GM12878 (cell line): ENCODE results near the gene SLC35E1. TPM values are rescaled to one million over a fixed set of nuclear protein-coding genes. Genes with fewer than 3 reads are reported as not detected.

Experiments
- ATAC-seq: fragments of 200-7000 bp; cut with Tn5 transposase; 3 replicates; pipeline ENCODE4 v1.9.1; 2020; ENCODE audit warnings: mild to moderate bottlenecking, moderate library complexity
- BruUV-seq: library from RNA; stranded (reverse); fragments of 400-500 nt; replicated peaks from 2 replicates; lab custom pipeline; 2021; lab: Mats Ljungman, UMichigan
- CTCF ChIA-PET: fragments of 300-600 bp; sonication (Branson Sonifier 250); formaldehyde crosslinking; extraction: SDS; loops from one replicate; lab custom pipeline; 2021; ENCODE audit warnings: inconsistent platforms; lab: Yijun Ruan, JAX
- POLR2A ChIA-PET: fragments of 350-600 bp; formaldehyde crosslinking; extraction: SDS; loops from one replicate; lab custom pipeline; 2021; ENCODE audit warnings: inconsistent platforms; lab: Charles Lee
- RAD21 ChIA-PET: fragments of 300-600 bp; sonication (Branson Sonifier 250); formaldehyde crosslinking; loops from one replicate; lab custom pipeline; 2023; ENCODE audit warnings: antibody characterized with exemption; ENCODE audit not compliant: unreplicated experiment; lab: Charles Lee
- SMC1A ChIA-PET: fragments of 300-600 bp; sonication (Branson Sonifier 250); formaldehyde crosslinking; loops from one replicate; lab custom pipeline; 2023; ENCODE audit not compliant: unreplicated experiment, uncharacterized antibody; lab: Charles Lee
- DNase-seq: peaks from one replicate; pipeline ENCODE4 v3.0.0-alpha.2; 2011; ENCODE audit warnings: low read depth, low spot score
- FAIRE-seq: peaks from 3 replicates; lab custom pipeline; 2011; peaks lifted over from hg19 to GRCh38; lab: Jason Lieb, UNC
- H2AFZ ChIP-seq: 2 replicates; pipeline ENCODE4 v1.6.0; 2011; ENCODE audit warnings: low read depth, low read length, control low read depth; ENCODE audit not compliant: control insufficient read depth
- H3K27ac ChIP-seq: 2 replicates; pipeline ENCODE4 v1.5.1; 2011; ENCODE audit warnings: control low read depth; ENCODE audit not compliant: control insufficient read depth, insufficient read depth
- H3K27me3 ChIP-seq, 2 experiments: replicated peaks in 1 of 2; 2 replicates each; pipeline versions ENCODE4 v1.6.0 to v1.6.1; 2011; ENCODE audit warnings: low read length in 1 of 2; ENCODE audit not compliant: control insufficient read depth in 2 of 2, insufficient read depth in 2 of 2
- H3K36me3 ChIP-seq, 2 experiments: 2 replicates each; pipeline ENCODE4 v1.5.1; 2011; ENCODE audit warnings: low read length in 1 of 2; ENCODE audit not compliant: control insufficient read depth in 2 of 2, insufficient read depth in 2 of 2
- H3K4me1 ChIP-seq: 2 replicates; pipeline ENCODE4 v1.6.1; 2011; ENCODE audit warnings: mild to moderate bottlenecking, low read length, moderate library complexity, mixed read lengths; ENCODE audit not compliant: control insufficient read depth, insufficient read depth
- H3K4me2 ChIP-seq: 2 replicates; pipeline ENCODE4 v1.6.0; 2011; ENCODE audit warnings: control low read depth; ENCODE audit not compliant: control insufficient read depth, insufficient read depth
- H3K4me3 ChIP-seq: fragments of 200-600 bp; sonication (generic); 2 replicates; pipeline ENCODE4 v1.5.1; 2016
- H3K79me2 ChIP-seq: 2 replicates; pipeline ENCODE4 v1.6.0; 2011; ENCODE audit warnings: low read length; ENCODE audit not compliant: control insufficient read depth, insufficient read depth
- H3K9ac ChIP-seq: 2 replicates; pipeline ENCODE4 v1.8.0; 2011; ENCODE audit warnings: low read length, control low read depth, mixed read lengths; ENCODE audit not compliant: control insufficient read depth, insufficient read depth
- H3K9me3 ChIP-seq: replicated peaks from 3 replicates; pipeline ENCODE4 v1.5.1; 2011; ENCODE audit warnings: mild to moderate bottlenecking, low read length; ENCODE audit not compliant: control insufficient read depth, insufficient read depth
- H4K20me1 ChIP-seq: 2 replicates; pipeline ENCODE4 v1.6.0; 2011; ENCODE audit not compliant: control insufficient read depth, insufficient read depth
- BHLHE40 ChIP-seq, 2 experiments: fragments of 450-650 bp in 1 of 2; IDR thresholded peaks; 2 replicates each; pipeline ENCODE4 v1.6.1; 2011 to 2017; ENCODE audit warnings: low read depth in 2 of 2, borderline replicate concordance in 1 of 2, improper control_type of control experiment in 1 of 2, low read length in 1 of 2, mild to moderate bottlenecking in 1 of 2
- CBX3 ChIP-seq: fragments of 200-600 bp; sonication (generic); IDR thresholded peaks from 2 replicates; pipeline ENCODE4 v1.6.1; 2016; ENCODE audit warnings: low read depth, borderline replicate concordance
- ELK1 ChIP-seq: IDR thresholded peaks from 2 replicates; pipeline ENCODE4 v1.6.1; 2012; ENCODE audit warnings: low read depth, low read length, improper control_type of control experiment
- RELA ChIP-seq: fragments of 450-650 bp; IDR thresholded peaks from 2 replicates; pipeline ENCODE4 v1.8.0; 2014; ENCODE audit warnings: borderline replicate concordance; ENCODE audit not compliant: partially characterized antibody
- SPI1 ChIP-seq: IDR thresholded peaks from 2 replicates; pipeline ENCODE4 v1.6.1; 2011; ENCODE audit warnings: low read depth, mild to moderate bottlenecking, low read length, moderate library complexity, borderline replicate concordance; ENCODE audit not compliant: insufficient read depth
- WGBS: methylation state at CpG from one replicate; pipeline ENCODE4 v1.1.6; 2016; ENCODE audit warnings: low lambda C conversion rate; ENCODE audit not compliant: insufficient replicate concordance, insufficient coverage; ENCODE audit errors: missing lambda C conversion rate; 5-methylcytosine and 5-hydroxymethylcytosine counted together
- in situ Hi-C: fragments of 300-500 bp; cut with MboI; formaldehyde crosslinking; loops from 9 replicates; pipeline ENCODE4 v1.14.3; 2018; ENCODE audit warnings: mixed read lengths
- intact Hi-C: fragments of 100-400 bp; cut with micrococcal nuclease; formaldehyde crosslinking; loops from one replicate; pipeline ENCODE4 v1.14.2; 2022; ENCODE audit not compliant: unreplicated experiment
- polyA plus RNA-seq, 11 experiments: library from polyadenylated mRNA; depleted of rRNA in 4 of 11; unstranded in 6 of 11; stranded (reverse) in 5 of 11; fragments of >200 nt; fragmentation: Nextera tagmentation in 4 of 11; fragmentation: Illumina TruSeq in 1 of 11; extraction: Ambion mirVana in 4 of 11; extraction: Trizol in 1 of 11; gene quantifications; 1 replicate in 1 of 11; 2 replicates in 10 of 11; pipeline versions ENCODE4 v1.2.1 to v1.2.3, GENCODE V29; 2011 to 2016; ENCODE audit warnings: inconsistent platforms in 2 of 11, missing spikeins in 2 of 11, low read depth in 1 of 11
- total RNA-seq, 4 experiments: library from RNA; depleted of rRNA in 3 of 4; stranded (reverse); fragments of >200 nt in 3 of 4; fragmentation: Illumina TruSeq in 1 of 4; extraction: Trizol in 1 of 4; gene quantifications; 2 replicates each; pipeline versions ENCODE4 v1.2.1 to v1.2.3, GENCODE V29; 2013 to 2021

Gene SLC35E1
- total and polyA plus RNA-seq, 10 of the 15 experiments (the other 5 are each of a cell fraction or from before 2014, with no cell fraction given): 11.3 to 37.7 (median 22.1) TPM

GRCh38 chr19:16571283-16571682, 932 bp downstream of the SLC35E1 start:
- ATAC-seq: no peak
- no peak for FAIRE-seq
- peaks cover 17 to 25% of the 10 kb centered on the region in 2 experiments for H3K36me3 ChIP-seq
- RAD21 ChIA-PET: no interaction called here
- in situ Hi-C loops (no loop called here), intact Hi-C loops (no loop called here)
- peak overlapping the region; percentile 69 for H3K27ac ChIP-seq
- H3K4me3 ChIP-seq: peak overlapping the region; percentile 96
- CTCF ChIA-PET: interaction anchor here (0.7 to 1.4 kb wide), 3 partner anchors 34 to 75 kb away, joined by 3 to 4 read pairs (median 3); partner anchors contain the start of genes C19orf44 and CALR3
- SMC1A ChIA-PET: no interaction called here
- peaks cover 2% of the 10 kb centered on the region; the same call in 1 of the 2 replicates for H4K20me1 ChIP-seq
- peak overlapping the region; percentile 77 for H3K9ac ChIP-seq
- H3K79me2 ChIP-seq: peaks cover 60% of the 10 kb centered on the region
- WGBS: 0% methylated on average over 6 of the region's 6 CpGs
- H3K27me3 ChIP-seq: no peaks in the 10 kb centered on the region
- peak overlapping the region; percentile 96 for H3K4me2 ChIP-seq
- no peak for DNase-seq
- no peak overlapping the region for H2AFZ ChIP-seq
- TF ChIP-seq RELA: no peak
- peak; percentile 45; the same call in 1 of the 2 replicates for TF ChIP-seq SPI1
- no peak for TF ChIP-seq BHLHE40 (IDR thresholded peaks at IDR 0.05; ENCODE audit: borderline replicate concordance in 1 of 2, low read depth in 2 of 2, low read length in 1 of 2)
- no peak for TF ChIP-seq CBX3
- TF ChIP-seq ELK1: no peak
- POLR2A ChIA-PET: interaction anchor here (1.1 to 1.8 kb wide), 3 partner anchors 14 to 89 kb away, joined by 3 to 5 read pairs (median 4); partner anchors contain the start of gene SMIM7
- BruUV-seq: no TSS peak
- H3K4me1 ChIP-seq: peaks cover 10% of the 10 kb centered on the region
- H3K9me3 ChIP-seq: no peaks in the 10 kb centered on the region
